Type B pancreatic cell (in vitro differentiated cells): ENCODE measurements around the gene TMTC2. TPM values are rescaled to one million over a fixed set of nuclear protein-coding genes. Genes with fewer than 3 reads are reported as not detected.

Experiments
- DNase-seq: peaks from one replicate; pipeline ENCODE4 v3.0.0; 2021; ENCODE audit warnings: mixed read lengths; ENCODE audit not compliant: unreplicated experiment; ENCODE audit errors: extremely low spot score
- H3K27ac Mint-ChIP-seq: 2 replicates; pipeline ENCODE4 v1.8.0; 2021; ENCODE audit warnings: mild to moderate bottlenecking, mixed read lengths
- H3K27me3 Mint-ChIP-seq: 2 replicates; pipeline ENCODE4 v1.8.0; 2021; ENCODE audit warnings: mixed read lengths
- H3K36me3 Mint-ChIP-seq: 2 replicates; pipeline ENCODE4 v1.8.0; 2021; ENCODE audit warnings: mixed read lengths
- H3K4me1 Mint-ChIP-seq: one replicate; pipeline ENCODE4 v1.8.0; 2021; ENCODE audit warnings: mixed read lengths; ENCODE audit not compliant: unreplicated experiment
- H3K4me3 Mint-ChIP-seq: 2 replicates; pipeline ENCODE4 v1.8.0; 2021; ENCODE audit warnings: mild to moderate bottlenecking, mixed read lengths
- H3K9me3 Mint-ChIP-seq: 2 replicates; pipeline ENCODE4 v1.8.0; 2021; ENCODE audit warnings: mixed read lengths
- CTCF ChIP-seq: fragments of 200-600 bp; sonication (generic); conservative IDR thresholded peaks from 2 replicates; pipeline ENCODE4 v1.5.0; 2021; ENCODE audit warnings: antibody characterized with exemption, mild to moderate bottlenecking
- total RNA-seq: library from RNA; stranded (reverse); gene quantifications from 2 replicates; pipeline ENCODE4 v1.2.1, GENCODE V29; 2021; ENCODE audit warnings: low replicate concordance

TMTC2 gene
- total RNA-seq, 1 donor from 2014 or later = 31.0 TPM

GRCh38 chr12:83092129-83092528, 405.4 kb downstream of the TMTC2 start:
- Mint-ChIP-seq H3K4me3 (no peak overlapping the region), H3K36me3 (peaks cover 15% of the 10 kb centered on the region), H3K4me1 (peaks cover 18% of the 10 kb centered on the region), H3K27ac (no peak overlapping the region), H3K27me3 (no peaks in the 10 kb centered on the region), H3K9me3 (peaks cover 22% of the 10 kb centered on the region)
- DNase-seq = no peak
- TF ChIP-seq CTCF = no peak

GRCh38 chr12:83092606-83093005, 405.9 kb downstream of the TMTC2 start:
- no peak for DNase-seq
- Mint-ChIP-seq H3K27me3 (no peaks in the 10 kb centered on the region), H3K4me3 (no peak overlapping the region), H3K4me1 (peaks cover 18% of the 10 kb centered on the region), H3K9me3 (peaks cover 18% of the 10 kb centered on the region), H3K27ac (no peak overlapping the region), H3K36me3 (peaks cover 10% of the 10 kb centered on the region)
- no peak for TF ChIP-seq CTCF

GRCh38 chr12:83093426-83093825, 406.7 kb downstream of the TMTC2 start:
- H3K9me3 Mint-ChIP-seq = peaks cover 17% of the 10 kb centered on the region
- TF ChIP-seq CTCF = no peak
- DNase-seq = no peak
- H3K27me3 Mint-ChIP-seq = no peaks in the 10 kb centered on the region
- peaks cover 6% of the 10 kb centered on the region for H3K36me3 Mint-ChIP-seq
- no peak overlapping the region for H3K27ac Mint-ChIP-seq
- H3K4me1 Mint-ChIP-seq = peaks cover 18% of the 10 kb centered on the region
- no peak overlapping the region for H3K4me3 Mint-ChIP-seq

- Mint-ChIP-seq H3K4me3 (no peak overlapping the region), H3K4me1 (no peaks in the 10 kb centered on the region), H3K36me3 (peaks cover 7% of the 10 kb centered on the region), H3K27me3 (no peaks in the 10 kb centered on the region), H3K27ac (no peak overlapping the region), H3K9me3 (peaks cover 17% of the 10 kb centered on the region)
- DNase-seq = no peak
- TF ChIP-seq CTCF = no peak
Measured at GRCh38 chr12:83097643-83098342, 411.1 kb downstream of the TMTC2 start.

- no peak overlapping the region for H3K27ac Mint-ChIP-seq
- peaks cover 15% of the 10 kb centered on the region for H3K36me3 Mint-ChIP-seq
- H3K4me1 Mint-ChIP-seq = no peaks in the 10 kb centered on the region
- H3K9me3 Mint-ChIP-seq = peaks cover 18% of the 10 kb centered on the region
- no peak overlapping the region for H3K4me3 Mint-ChIP-seq
- no peak for TF ChIP-seq CTCF
- DNase-seq = no peak
- H3K27me3 Mint-ChIP-seq = no peaks in the 10 kb centered on the region
Measured at GRCh38 chr12:83099436-83099835, 412.7 kb downstream of the TMTC2 start.
